D721Med (cell line): ENCODE measurements around the gene ZNF487.
A peak's percentile ranks its signal among the peaks of the same experiment; 100 is the strongest.
"Not testable (repeated sequence)": the region's sequence is repeated elsewhere in the genome, so short reads cannot be mapped to it uniquely, and the experiment has no call there.

Source experiments
- DNase-seq: peaks from one replicate; pipeline ENCODE4 v3.0.0; 2011; ENCODE audit warnings: low spot score; ENCODE audit not compliant: insufficient read length
- FAIRE-seq: peaks from 2 replicates; lab custom pipeline; 2011; peaks lifted over from hg19 to GRCh38; lab: Jason Lieb, UNC
- CTCF ChIP-seq: IDR thresholded peaks from 2 replicates; pipeline ENCODE4 v1.5.1; 2012; ENCODE audit warnings: mild to moderate bottlenecking, control low read depth; ENCODE audit not compliant: insufficient read depth; ENCODE audit errors: missing control alignments

Gene ZNF487

GRCh38 chr10:43461950-43462349 is 25.0 kb downstream of the ZNF487 start:
- peak; percentile 78 for TF ChIP-seq CTCF
- FAIRE-seq (no peak), DNase-seq (no peak)

- FAIRE-seq, DNase-seq: not testable (repeated sequence)
These were observed 28.3 kb downstream of the ZNF487 start for GRCh38 chr10:43465086-43465735.

- FAIRE-seq, DNase-seq: not testable (repeated sequence)
These were observed 28.8 kb downstream of the ZNF487 start for GRCh38 chr10:43465736-43466120.

GRCh38 chr10:43471146-43471545 is 34.2 kb downstream of the ZNF487 start:
- no peak for TF ChIP-seq CTCF
- FAIRE-seq (no peak), DNase-seq (no peak)

GRCh38 chr10:43471935-43472720 is 35.2 kb downstream of the ZNF487 start:
- no peak for FAIRE-seq
- no peak for DNase-seq
- no peak for TF ChIP-seq CTCF

GRCh38 chr10:43479275-43479674 is 42.4 kb downstream of the ZNF487 start:
- FAIRE-seq, result no peak
- TF ChIP-seq CTCF, result no peak
- DNase-seq, result no peak

- FAIRE-seq, result no peak
- DNase-seq, result no peak
These were observed 45.6 kb downstream of the ZNF487 start for GRCh38 chr10:43482319-43483078.

More at GRCh38 chr10:43482319-43483078, 45.6 kb downstream of the ZNF487 start:
- no peak for TF ChIP-seq CTCF
